GM18502 (cell line): ENCODE measurements around the gene SDE2.

Source experiments
- ATAC-seq: cut with Tn5 transposase; IDR thresholded peaks from one replicate; pipeline ENCODE4 v1.9.1; 2021; ENCODE audit warnings: mild to moderate bottlenecking; ENCODE audit not compliant: unreplicated experiment, poor library complexity

The SDE2 gene

GRCh38 chr1:225999227-225999911 lies at the start of gene SDE2:
TSS of gene SDE2 (minus strand) at chr1:225999343. CDS start at chr1:225999312, 31 bp downstream.
- peak; percentile 81 for ATAC-seq

DNA sequence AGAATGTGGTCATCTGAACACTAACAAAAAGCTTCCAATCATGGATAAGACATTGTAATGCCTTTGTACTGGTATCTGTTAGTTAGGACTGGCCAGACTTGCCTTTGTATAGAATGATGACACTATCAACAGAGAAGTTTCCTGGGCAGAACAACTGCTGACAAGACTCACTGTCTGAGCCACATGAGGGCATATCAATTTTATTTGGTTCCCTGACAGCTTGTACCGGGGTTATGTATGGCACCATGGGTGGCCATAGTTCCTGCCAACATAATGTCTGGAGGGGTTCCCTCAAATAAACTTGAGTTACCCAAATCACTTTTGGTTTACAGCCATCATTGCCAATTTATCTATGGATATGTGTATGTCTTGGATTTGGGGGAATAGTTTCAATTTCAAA lies 49.7 kb upstream of the SDE2 start:
- ATAC-seq = no peak

DNA sequence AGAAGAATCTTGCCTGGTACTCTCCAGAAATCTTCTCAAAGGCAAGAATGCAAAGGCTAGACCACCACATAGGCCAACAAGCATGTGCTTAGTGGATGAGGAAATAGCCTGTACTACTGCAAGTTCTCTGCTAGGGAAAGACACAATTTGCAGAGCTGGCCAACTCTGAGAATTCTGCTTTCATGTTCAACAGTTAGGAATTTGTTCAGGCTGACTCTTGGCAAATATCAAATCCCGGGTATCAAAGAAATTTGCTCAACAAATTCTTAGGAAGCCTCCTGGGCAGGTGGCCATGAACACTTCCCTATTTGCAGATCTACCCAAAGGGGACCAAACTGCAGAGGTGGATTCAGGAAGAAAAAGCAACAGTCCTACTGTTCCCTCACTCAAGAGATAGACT lies 48.4 kb upstream of the SDE2 start:
- no peak for ATAC-seq

GRCh38 chr1:226046240-226046639 lies 47.1 kb upstream of the SDE2 start:
- no peak for ATAC-seq

GRCh38 chr1:226044514-226045101 lies 45.5 kb upstream of the SDE2 start:
- no peak for ATAC-seq

GRCh38 chr1:226041419-226041818 lies 42.3 kb upstream of the SDE2 start:
- no peak for ATAC-seq

GRCh38 chr1:226038661-226039060 lies 39.5 kb upstream of the SDE2 start:
- ATAC-seq = no peak

DNA sequence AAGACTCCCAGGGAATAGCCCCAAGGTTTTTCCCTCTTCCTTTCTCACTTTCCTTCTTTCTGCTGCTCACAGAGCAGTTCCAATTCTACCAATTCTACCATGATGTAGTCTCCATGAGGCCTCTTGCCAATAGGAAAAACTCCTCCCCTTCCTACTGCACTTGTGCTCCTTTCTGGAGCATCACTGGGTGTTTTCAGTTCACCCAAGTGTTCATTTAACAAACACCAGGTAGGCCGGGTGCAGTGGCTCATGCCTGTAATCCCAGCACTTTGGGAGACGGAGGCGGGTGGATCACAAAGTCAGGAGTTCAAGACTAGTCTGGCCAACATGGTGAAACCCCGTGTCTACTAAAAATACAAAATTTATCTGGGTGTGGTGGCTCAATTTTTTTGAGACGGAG lies 36.8 kb upstream of the SDE2 start:
- no peak for ATAC-seq

- no peak for ATAC-seq
Measured at GRCh38 chr1:226034482-226034881, 35.3 kb upstream of the SDE2 start.

- no peak for ATAC-seq
Measured at GRCh38 chr1:226033991-226034390, 34.8 kb upstream of the SDE2 start.

DNA sequence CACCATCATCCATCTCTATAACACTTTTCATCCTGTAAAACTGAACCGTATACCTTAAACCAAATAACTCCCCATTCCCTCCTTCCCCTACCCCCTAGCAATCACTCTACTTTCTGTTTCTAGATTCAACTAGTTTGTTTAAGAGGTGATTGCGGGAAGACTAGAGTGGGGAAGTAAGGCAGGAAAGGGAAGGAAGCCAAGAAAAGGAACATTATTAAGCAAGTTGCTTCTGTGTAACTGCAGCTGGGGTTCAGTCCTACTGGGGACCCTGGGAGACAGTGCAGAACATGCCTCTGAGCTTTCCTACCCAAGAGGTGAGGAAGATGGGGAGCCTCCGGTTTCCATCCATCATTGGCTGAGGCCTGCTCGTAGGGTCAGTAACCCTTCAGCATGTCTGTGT lies 34.4 kb upstream of the SDE2 start:
- no peak for ATAC-seq

- ATAC-seq = no peak
Measured at GRCh38 chr1:226029568-226030225, 30.6 kb upstream of the SDE2 start.

DNA sequence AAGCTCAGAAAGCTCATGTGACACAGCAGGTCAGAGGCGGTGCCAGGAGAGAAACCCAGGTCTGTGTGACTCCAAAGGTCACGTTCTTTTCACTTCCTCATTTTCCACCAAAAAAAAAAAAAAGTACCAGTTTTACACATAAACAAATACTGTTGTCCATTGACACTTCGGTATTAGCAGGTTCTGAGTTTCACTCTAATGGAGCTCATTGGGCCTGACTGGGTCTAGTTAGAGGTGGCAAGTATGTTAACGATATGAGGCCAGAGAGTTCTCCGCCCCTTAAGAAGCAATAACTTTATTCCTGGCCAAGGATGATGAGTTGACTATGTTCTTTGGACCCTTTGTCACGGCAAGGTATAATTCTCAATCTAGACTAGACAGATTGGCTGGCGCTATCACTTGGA lies 30.0 kb upstream of the SDE2 start:
- peak; percentile 88 for ATAC-seq

GRCh38 chr1:226027538-226028217 lies 28.5 kb upstream of the SDE2 start:
- ATAC-seq = no peak

DNA sequence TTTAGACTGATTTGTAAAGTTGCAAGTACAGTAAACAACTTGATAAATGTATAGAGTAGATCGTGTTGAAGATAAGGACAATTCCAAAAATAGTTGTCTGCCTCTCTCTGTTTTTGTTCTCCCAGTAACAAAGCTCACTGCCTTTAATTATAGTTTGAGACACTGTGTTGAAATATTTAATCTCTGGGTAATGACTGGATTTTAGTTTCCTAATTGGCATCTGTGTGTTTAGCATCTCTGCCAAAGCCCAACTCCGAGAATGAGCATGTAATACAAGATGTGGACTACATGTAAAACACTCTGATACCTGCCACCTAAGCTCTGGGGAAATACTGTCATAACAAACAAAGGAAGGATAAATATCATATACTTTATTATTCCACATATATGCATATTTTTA lies 27.7 kb upstream of the SDE2 start:
- no peak for ATAC-seq

DNA sequence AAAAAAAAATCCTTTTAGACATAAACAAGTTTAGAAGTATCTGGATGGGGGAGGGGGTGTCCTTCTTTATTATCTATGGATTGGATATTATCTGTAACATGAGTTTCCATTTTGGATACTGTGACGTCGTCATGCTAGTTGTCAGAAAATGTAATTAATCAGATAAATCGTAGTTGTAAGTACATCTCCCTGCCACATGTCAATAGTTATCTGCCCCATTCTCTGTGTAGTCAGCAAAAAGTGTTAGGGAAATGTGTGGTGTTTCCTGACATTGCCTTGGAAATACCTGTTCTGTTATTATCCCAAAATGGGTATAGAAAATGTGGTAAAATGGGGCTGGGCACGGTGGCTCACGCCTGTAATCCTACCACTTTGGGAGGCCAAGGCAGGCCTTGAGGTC lies 24.6 kb upstream of the SDE2 start:
- no peak for ATAC-seq

GRCh38 chr1:226021801-226022200 lies 22.7 kb upstream of the SDE2 start:
- no peak for ATAC-seq

GRCh38 chr1:226021401-226021800 lies 22.3 kb upstream of the SDE2 start:
- ATAC-seq = no peak

DNA sequence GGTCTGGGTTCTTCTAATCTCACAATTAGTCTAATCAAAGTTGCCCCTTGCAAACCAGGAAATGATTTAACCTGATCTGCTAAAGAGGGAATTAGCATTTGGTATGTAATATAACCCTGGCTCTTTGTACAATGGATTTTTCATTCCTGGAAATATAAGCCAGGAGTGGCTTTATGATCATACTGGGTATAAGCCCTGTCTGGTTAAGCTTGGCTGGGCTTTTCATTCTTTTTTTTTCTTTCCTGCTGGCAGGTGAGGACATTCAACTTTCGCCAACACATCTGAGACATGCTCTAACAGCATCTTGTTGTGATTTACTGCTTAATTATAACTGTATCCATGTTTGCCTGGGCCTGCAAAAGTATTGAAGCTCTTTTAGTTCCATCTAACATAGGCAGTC lies 20.4 kb upstream of the SDE2 start:
- no peak for ATAC-seq

DNA sequence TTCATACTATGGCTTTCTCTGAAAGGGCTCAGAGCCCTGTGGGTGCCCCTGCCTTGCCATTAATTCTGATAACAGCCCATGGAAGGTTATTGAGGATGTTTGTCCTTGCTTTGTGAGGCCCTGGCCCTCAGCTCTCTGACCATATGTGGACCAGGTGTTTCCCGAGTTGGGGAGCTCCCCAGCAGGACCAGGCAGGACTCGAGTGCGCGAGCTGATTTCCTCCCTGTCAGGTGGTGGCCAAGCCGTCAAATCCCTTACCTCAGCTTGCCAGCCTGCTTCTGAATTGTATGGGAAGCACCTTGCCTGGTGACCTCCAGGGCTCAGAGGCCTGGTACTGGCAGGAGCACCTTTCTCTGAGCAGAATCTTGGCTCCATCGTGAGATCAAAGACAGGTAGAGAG lies 17.9 kb upstream of the SDE2 start:
- no peak for ATAC-seq

DNA sequence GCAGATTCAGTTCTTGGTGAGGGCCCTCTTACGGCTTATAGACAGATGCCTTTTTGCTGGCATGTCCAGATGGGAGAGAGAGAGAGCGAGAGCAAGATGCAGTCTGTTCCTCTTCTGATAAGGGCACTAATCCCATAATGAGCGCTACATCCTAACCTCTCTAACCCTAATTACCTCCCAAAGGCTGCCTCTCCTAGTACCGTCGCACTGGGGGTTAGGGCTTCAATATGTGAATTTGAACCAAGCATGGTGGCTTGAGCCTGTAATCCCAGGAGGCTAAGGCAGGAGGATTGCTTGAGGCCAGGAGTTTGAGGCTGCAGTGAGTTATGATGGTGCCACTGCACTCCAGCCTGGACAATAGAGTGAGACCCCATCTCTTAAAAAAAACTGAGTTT lies 10.5 kb upstream of the SDE2 start:
- no peak for ATAC-seq
